PC-9 (cell line): ENCODE results near the gene MBD2. TPM values are rescaled to one million over a fixed set of nuclear protein-coding genes. Genes with fewer than 3 reads are reported as not detected.

ENCODE experiments used
- BruUV-seq: library from RNA; stranded (reverse); fragments of 400-500 nt; replicated peaks from 2 replicates; lab custom pipeline; 2021; lab: Mats Ljungman, UMichigan
- CTCF ChIA-PET: fragments of 300-600 bp; sonication (Branson Sonifier 250); formaldehyde crosslinking; loops from one replicate; lab custom pipeline; 2022; ENCODE audit warnings: antibody characterized with exemption; lab: Charles Lee
- POLR2A ChIA-PET: fragments of 300-600 bp; sonication (Branson Sonifier 250); formaldehyde crosslinking; loops from one replicate; lab custom pipeline; 2022; ENCODE audit warnings: antibody characterized with exemption; ENCODE audit not compliant: unreplicated experiment; lab: Charles Lee
- DNase-seq, 2 experiments: peaks; one replicate each; pipeline versions ENCODE4 v3.0.0 to v3.0.0-alpha.2; 2015 to 2022; ENCODE audit warnings: mixed read lengths in 1 of 2
- H2AFZ ChIP-seq: fragments of 200-600 bp; sonication (generic); 2 replicates; pipeline ENCODE4 v1.8.1; 2017; ENCODE audit warnings: antibody characterized with exemption
- H3F3A ChIP-seq: fragments of 200-600 bp; sonication (generic); 2 replicates; pipeline ENCODE4 v1.8.1; 2017; ENCODE audit warnings: antibody characterized with exemption, mild to moderate bottlenecking, low read depth; ENCODE audit not compliant: insufficient read depth
- H3K27ac ChIP-seq: fragments of 200-600 bp; sonication (generic); 2 replicates; pipeline ENCODE4 v1.6.1; 2016; ENCODE audit warnings: mixed run types
- H3K27me3 ChIP-seq: fragments of 200-600 bp; sonication (generic); 2 replicates; pipeline ENCODE4 v1.6.1; 2016; ENCODE audit warnings: low read depth, mixed run types; ENCODE audit not compliant: insufficient read depth
- H3K36me3 ChIP-seq: fragments of 200-600 bp; sonication (generic); 2 replicates; pipeline ENCODE4 v1.6.1; 2016; ENCODE audit warnings: low read depth, mixed run types
- H3K4me1 ChIP-seq: fragments of 200-600 bp; sonication (generic); replicated peaks from 2 replicates; pipeline ENCODE4 v1.6.1; 2016; ENCODE audit warnings: mixed run types; ENCODE audit not compliant: insufficient read depth
- H3K4me2 ChIP-seq: fragments of 200-600 bp; sonication (generic); 2 replicates; pipeline ENCODE4 v1.6.1; 2017; ENCODE audit warnings: mixed run types
- H3K4me3 ChIP-seq: fragments of 200-600 bp; sonication (generic); 2 replicates; pipeline ENCODE4 v1.6.1; 2016; ENCODE audit warnings: mixed run types
- H3K79me2 ChIP-seq: fragments of 200-600 bp; sonication (generic); 2 replicates; pipeline ENCODE4 v1.6.1; 2017; ENCODE audit warnings: low read depth, mixed run types
- H3K9me2 ChIP-seq: fragments of 200-600 bp; sonication (generic); 2 replicates; pipeline ENCODE4 v1.8.1; 2017; ENCODE audit warnings: mild to moderate bottlenecking; ENCODE audit not compliant: insufficient read depth
- H3K9me3 ChIP-seq: fragments of 200-600 bp; sonication (generic); 2 replicates; pipeline ENCODE4 v1.8.1; 2016; ENCODE audit warnings: low read depth; ENCODE audit not compliant: insufficient read depth
- H4K20me1 ChIP-seq: fragments of 200-600 bp; sonication (generic); 2 replicates; pipeline ENCODE4 v1.8.1; 2017; ENCODE audit not compliant: insufficient read depth
- EZH2 ChIP-seq: fragments of 200-600 bp; sonication (generic); IDR thresholded peaks from 2 replicates; pipeline ENCODE4 v1.8.0; 2017; ENCODE audit warnings: antibody characterized with exemption, low read depth
- intact Hi-C: fragments of 100-400 bp; cut with micrococcal nuclease; formaldehyde crosslinking; loops from one replicate; pipeline ENCODE4 v1.10.0; 2022; ENCODE audit not compliant: unreplicated experiment
- total RNA-seq: library from RNA; stranded (reverse); gene quantifications from 2 replicates; pipeline ENCODE4 v1.2.3, GENCODE V29; 2021
- TF ChIP-seq, protein P1 (sequence below): fragments of 200-600 bp; sonication (generic); conservative IDR thresholded peaks from 2 replicates; pipeline ENCODE4 v1.6.1; 2017; ENCODE audit warnings: mixed run types, antibody characterized with exemption, mild to moderate bottlenecking, moderate library complexity

MBD2 gene
- total RNA-seq, 1 experiment from 2014 or later: 72.0 TPM

DNA sequence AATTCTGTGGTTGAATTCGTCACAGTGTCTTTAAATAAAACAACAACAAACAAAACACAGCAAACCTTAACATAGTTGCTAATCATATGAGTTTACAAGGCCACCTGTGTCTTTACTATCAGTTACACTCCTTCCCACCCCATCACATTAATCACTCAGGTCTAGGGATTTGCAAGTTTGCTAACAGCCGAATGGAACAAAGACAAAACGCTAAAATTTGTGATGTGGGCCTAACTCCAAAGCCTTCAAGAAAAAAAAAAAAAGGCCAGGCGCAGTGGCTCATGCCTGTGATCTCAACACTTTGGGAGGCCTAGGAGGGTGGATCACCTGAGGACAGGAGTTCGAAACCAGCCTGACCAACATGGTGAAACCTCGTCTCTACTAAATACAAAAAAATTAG lies 44.3 kb upstream of the MBD2 start:
- ChIA-PET CTCF (no interaction called here), POLR2A (interaction anchor here (0.6 kb wide), 1 partner anchor 46 kb away, joined by 3 read pairs; no protein-coding TSS in a partner anchor)
- H3K4me1 ChIP-seq: peaks cover 15% of the 10 kb centered on the region; the same call in 1 of the 2 replicates
- H3K27me3 ChIP-seq: no peaks in the 10 kb centered on the region
- H3K79me2 ChIP-seq: peaks cover 5% of the 10 kb centered on the region; the same call in 1 of the 2 replicates
- no peaks in the 10 kb centered on the region for H3K9me3 ChIP-seq
- intact Hi-C loops: loop anchor here (10.0 kb wide), 1 partner anchor 114 kb away; no protein-coding TSS in a partner anchor
- no peak for DNase-seq
- peak overlapping the region; percentile 88 for H3K4me2 ChIP-seq
- H3F3A ChIP-seq: peaks cover 21% of the 10 kb centered on the region; the same call in 1 of the 2 replicates
- no peaks in the 10 kb centered on the region for H4K20me1 ChIP-seq
- H3K27ac ChIP-seq: peak overlapping the region; percentile 87
- peak overlapping the region; percentile 85; the same call in 1 of the 2 replicates for H3K4me3 ChIP-seq
- TF ChIP-seq, protein P1, sequence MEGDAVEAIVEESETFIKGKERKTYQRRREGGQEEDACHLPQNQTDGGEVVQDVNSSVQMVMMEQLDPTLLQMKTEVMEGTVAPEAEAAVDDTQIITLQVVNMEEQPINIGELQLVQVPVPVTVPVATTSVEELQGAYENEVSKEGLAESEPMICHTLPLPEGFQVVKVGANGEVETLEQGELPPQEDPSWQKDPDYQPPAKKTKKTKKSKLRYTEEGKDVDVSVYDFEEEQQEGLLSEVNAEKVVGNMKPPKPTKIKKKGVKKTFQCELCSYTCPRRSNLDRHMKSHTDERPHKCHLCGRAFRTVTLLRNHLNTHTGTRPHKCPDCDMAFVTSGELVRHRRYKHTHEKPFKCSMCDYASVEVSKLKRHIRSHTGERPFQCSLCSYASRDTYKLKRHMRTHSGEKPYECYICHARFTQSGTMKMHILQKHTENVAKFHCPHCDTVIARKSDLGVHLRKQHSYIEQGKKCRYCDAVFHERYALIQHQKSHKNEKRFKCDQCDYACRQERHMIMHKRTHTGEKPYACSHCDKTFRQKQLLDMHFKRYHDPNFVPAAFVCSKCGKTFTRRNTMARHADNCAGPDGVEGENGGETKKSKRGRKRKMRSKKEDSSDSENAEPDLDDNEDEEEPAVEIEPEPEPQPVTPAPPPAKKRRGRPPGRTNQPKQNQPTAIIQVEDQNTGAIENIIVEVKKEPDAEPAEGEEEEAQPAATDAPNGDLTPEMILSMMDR: no peak
- TF ChIP-seq EZH2: no peak
- H3K9me2 ChIP-seq: no peaks in the 10 kb centered on the region
- no peaks in the 10 kb centered on the region for H3K36me3 ChIP-seq
- H2AFZ ChIP-seq: peak overlapping the region; percentile 88
- TSS peak; percentile 86 for BruUV-seq

DNA sequence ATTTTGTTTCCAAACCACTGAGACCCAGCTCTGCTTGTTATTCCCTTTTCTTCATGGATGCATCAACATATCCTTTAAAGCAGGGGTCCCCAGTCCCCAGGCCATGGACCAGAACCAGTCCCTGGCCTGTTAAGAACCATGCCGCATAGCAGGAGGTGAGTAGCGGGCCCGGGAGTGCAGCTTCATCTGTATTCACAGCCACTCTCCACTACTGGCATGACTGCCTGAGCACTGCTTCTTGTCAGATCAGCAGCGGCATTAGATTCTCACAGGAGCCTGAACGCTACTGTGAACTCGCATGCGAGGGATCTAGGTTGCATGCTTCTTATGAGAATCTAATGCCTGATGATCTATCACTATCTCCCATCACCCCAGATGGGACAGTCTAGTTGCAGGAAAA lies 43.2 kb upstream of the MBD2 start:
- Histone ChIP-seq H3K79me2 (peaks cover 5% of the 10 kb centered on the region; the same call in 1 of the 2 replicates), H3K9me2 (no peaks in the 10 kb centered on the region), H3K4me2 (no peak overlapping the region), H2AFZ (no peak overlapping the region), H3K36me3 (no peaks in the 10 kb centered on the region), H3F3A (peaks cover 21% of the 10 kb centered on the region; the same call in 1 of the 2 replicates), H3K9me3 (no peaks in the 10 kb centered on the region), H3K27me3 (no peaks in the 10 kb centered on the region), H4K20me1 (no peaks in the 10 kb centered on the region), H3K27ac (no peak overlapping the region), H3K4me3 (no peak overlapping the region), H3K4me1 (peaks cover 15% of the 10 kb centered on the region; the same call in 1 of the 2 replicates)
- POLR2A ChIA-PET: no interaction called here
- BruUV-seq: no TSS peak
- intact Hi-C loops: loop anchor here (10.0 kb wide), 1 partner anchor 113 kb away; no protein-coding TSS in a partner anchor
- no peak for TF ChIP-seq EZH2
- TF ChIP-seq, protein P1: no peak
- no peak for DNase-seq
- CTCF ChIA-PET: no interaction called here

DNA sequence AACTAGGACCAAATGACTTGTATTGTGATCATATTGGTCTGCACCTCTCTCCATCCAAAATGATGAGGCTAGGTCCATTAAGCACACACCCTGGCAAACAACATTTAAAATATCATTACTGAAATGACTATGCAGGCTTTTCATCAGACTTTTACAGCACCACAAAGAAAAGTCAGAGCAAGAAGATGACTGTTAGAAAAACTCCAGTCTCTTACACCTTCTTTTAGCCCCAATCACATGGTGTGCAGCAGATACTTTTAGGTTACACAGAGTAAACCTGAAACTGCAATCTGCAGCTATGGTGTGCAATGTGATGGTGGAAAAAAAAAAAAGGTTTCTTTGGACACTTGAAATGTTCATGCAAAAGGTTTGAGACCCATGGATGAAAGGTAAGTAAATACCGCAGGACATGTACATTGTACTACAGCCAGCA lies 39.5 kb upstream of the MBD2 start:
- H4K20me1 ChIP-seq: no peaks in the 10 kb centered on the region
- no peaks in the 10 kb centered on the region for H3K27me3 ChIP-seq
- ChIA-PET POLR2A (no interaction called here), CTCF (no interaction called here)
- TF ChIP-seq, protein P1: no peak
- TF ChIP-seq EZH2: no peak
- no peaks in the 10 kb centered on the region; the same call in 1 of the 2 replicates for H3K9me3 ChIP-seq
- BruUV-seq: no TSS peak
- H3K4me3 ChIP-seq: no peak overlapping the region
- peaks cover 4% of the 10 kb centered on the region; the same call in 1 of the 2 replicates for H3K9me2 ChIP-seq
- intact Hi-C loops: loop anchor here (10.0 kb wide), 1 partner anchor 109 kb away; no protein-coding TSS in a partner anchor
- no peak overlapping the region for H3K4me2 ChIP-seq
- no peaks in the 10 kb centered on the region for H3K36me3 ChIP-seq
- H3K79me2 ChIP-seq: no peaks in the 10 kb centered on the region
- no peak overlapping the region for H3K27ac ChIP-seq
- no peak overlapping the region for H2AFZ ChIP-seq
- H3K4me1 ChIP-seq: peaks cover 38% of the 10 kb centered on the region
- H3F3A ChIP-seq: peaks cover 15% of the 10 kb centered on the region; the same call in 1 of the 2 replicates
- no peak for DNase-seq
